HEK293 (cell line): ENCODE results near the gene LMO7.

Experiments
- CTCF ChIP-seq: fragments of 450-650 bp; formaldehyde crosslinking; IDR thresholded peaks from 2 replicates; pipeline ENCODE4 v1.5.1; 2016; ENCODE audit warnings: missing biosample characterization, missing genetic modification characterization
- GLI2 ChIP-seq: fragments of 450-650 bp; formaldehyde crosslinking; IDR thresholded peaks from 2 replicates; pipeline ENCODE4; 2017; ENCODE audit warnings: missing biosample characterization, missing genetic modification characterization, low read depth, borderline replicate concordance
- KLF16 ChIP-seq: fragments of 450-650 bp; formaldehyde crosslinking; IDR thresholded peaks from 2 replicates; pipeline ENCODE4 v1.5.1; 2017; ENCODE audit warnings: missing biosample characterization, missing genetic modification characterization
- SP2 ChIP-seq: fragments of 450-650 bp; formaldehyde crosslinking; IDR thresholded peaks from 2 replicates; pipeline ENCODE4 v1.5.1; 2016; ENCODE audit warnings: missing biosample characterization, missing genetic modification characterization
- YY1 ChIP-seq: fragments of 450-650 bp; formaldehyde crosslinking; IDR thresholded peaks from 2 replicates; pipeline ENCODE4 v1.5.1; 2018; ENCODE audit warnings: missing biosample characterization, missing genetic modification characterization
- ZBTB21 ChIP-seq: fragments of 450-650 bp; formaldehyde crosslinking; IDR thresholded peaks from 2 replicates; pipeline ENCODE4 v1.5.1; 2017; ENCODE audit warnings: missing biosample characterization, missing genetic modification characterization
- ZNF146 ChIP-seq: fragments of 450-650 bp; formaldehyde crosslinking; IDR thresholded peaks from 2 replicates; pipeline ENCODE4 v1.5.1; 2016; ENCODE audit warnings: missing biosample characterization, missing genetic modification characterization
- ZNF280D ChIP-seq: fragments of 450-650 bp; formaldehyde crosslinking; IDR thresholded peaks from 2 replicates; pipeline ENCODE4 v1.5.1; 2016; ENCODE audit warnings: missing biosample characterization, missing genetic modification characterization
- ZNF513 ChIP-seq: fragments of 450-650 bp; IDR thresholded peaks from 2 replicates; pipeline ENCODE4 v1.5.1; 2018; ENCODE audit warnings: missing biosample characterization, missing genetic modification characterization
- ZNF621 ChIP-seq: fragments of 450-650 bp; formaldehyde crosslinking; IDR thresholded peaks from 2 replicates; pipeline ENCODE4 v1.5.1; 2017; ENCODE audit warnings: missing biosample characterization, missing genetic modification characterization
- ZSCAN30 ChIP-seq: fragments of 450-650 bp; IDR thresholded peaks from 2 replicates; pipeline ENCODE4 v1.5.1; 2018; ENCODE audit warnings: missing biosample characterization, mild to moderate bottlenecking, missing genetic modification characterization, moderate library complexity
- ZSCAN5A ChIP-seq: fragments of 450-650 bp; formaldehyde crosslinking; IDR thresholded peaks from 2 replicates; pipeline ENCODE4 v1.5.1; 2016; ENCODE audit warnings: missing biosample characterization, missing genetic modification characterization

- TF ChIP-seq CTCF (tag by site-specific recombination) (no peak), ZSCAN30 (tag by site-specific recombination) (no peak), KLF16 (tag by site-specific recombination) (no peak), ZBTB21 (tag by site-specific recombination) (no peak), ZNF513 (tag by site-specific recombination) (no peak), ZNF146 (tag by site-specific recombination) (no peak), YY1 (tag by site-specific recombination) (no peak), ZSCAN5A (tag by site-specific recombination) (no peak), ZNF621 (tag by site-specific recombination) (no peak), SP2 (tag by site-specific recombination) (no peak), ZNF280D (tag by site-specific recombination) (no peak), GLI2 (tag by site-specific recombination) (no peak)
Measured at GRCh38 chr13:75752826-75753225, 116.7 kb downstream of the LMO7 start.
